GM19463 (cell line): Measurements from ENCODE around the gene HS2ST1.

Experiments used
- ATAC-seq: cut with Tn5 transposase; IDR thresholded peaks from one replicate; pipeline ENCODE4 v1.9.1; 2021; ENCODE audit warnings: mild to moderate bottlenecking, moderate library complexity; ENCODE audit not compliant: unreplicated experiment

Gene HS2ST1

DNA sequence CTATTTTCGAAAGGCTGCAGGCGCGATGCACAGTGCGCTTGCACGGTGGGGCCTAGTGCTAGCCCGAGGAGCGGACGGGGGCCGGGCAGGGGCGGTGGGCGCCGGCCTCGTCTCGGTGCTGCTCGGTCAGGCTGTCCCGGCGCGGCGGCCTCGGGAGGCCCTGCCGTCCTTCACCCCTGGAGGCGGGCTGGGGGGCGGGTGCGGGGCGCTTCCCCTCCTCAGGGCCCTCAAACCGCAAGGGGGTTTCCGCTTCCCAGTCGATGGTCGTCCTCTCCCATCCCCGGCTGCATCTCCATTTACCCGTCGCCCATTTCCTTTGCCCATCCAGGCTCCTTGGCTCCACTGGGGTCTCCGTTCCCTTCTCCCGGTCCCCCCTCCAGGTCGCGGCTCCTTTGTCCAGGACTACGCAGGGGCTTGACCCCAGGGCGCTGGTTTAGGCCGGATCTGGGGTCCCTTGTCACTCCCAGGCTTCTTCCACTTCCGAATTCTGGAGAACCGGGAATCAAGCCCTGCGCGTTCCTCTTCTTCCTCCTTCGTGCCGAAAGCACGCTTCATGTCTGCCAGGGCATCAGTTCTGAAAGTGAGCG lies 217.9 kb downstream of the HS2ST1 start:
- peak; percentile 18 for ATAC-seq

DNA sequence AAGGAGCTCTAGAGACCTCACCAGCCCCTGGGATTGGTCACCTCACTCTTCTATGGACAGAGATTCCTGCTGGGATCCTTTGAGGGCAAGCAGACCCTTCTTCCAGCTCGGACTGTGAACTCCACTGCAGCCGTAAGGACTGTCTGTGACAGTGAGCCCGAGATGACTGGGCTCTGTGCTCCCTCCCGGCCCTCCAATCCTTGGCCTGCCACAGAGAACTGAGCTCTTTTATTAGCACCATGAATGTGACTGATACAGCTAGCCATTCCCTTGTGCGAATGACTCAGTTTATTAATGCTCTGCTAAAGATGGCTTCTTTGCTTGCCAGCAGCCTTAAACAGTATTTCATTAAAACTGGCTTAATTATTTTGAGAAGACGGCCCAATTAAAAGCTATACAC lies 219.6 kb downstream of the HS2ST1 start:
- ATAC-seq = no peak

DNA sequence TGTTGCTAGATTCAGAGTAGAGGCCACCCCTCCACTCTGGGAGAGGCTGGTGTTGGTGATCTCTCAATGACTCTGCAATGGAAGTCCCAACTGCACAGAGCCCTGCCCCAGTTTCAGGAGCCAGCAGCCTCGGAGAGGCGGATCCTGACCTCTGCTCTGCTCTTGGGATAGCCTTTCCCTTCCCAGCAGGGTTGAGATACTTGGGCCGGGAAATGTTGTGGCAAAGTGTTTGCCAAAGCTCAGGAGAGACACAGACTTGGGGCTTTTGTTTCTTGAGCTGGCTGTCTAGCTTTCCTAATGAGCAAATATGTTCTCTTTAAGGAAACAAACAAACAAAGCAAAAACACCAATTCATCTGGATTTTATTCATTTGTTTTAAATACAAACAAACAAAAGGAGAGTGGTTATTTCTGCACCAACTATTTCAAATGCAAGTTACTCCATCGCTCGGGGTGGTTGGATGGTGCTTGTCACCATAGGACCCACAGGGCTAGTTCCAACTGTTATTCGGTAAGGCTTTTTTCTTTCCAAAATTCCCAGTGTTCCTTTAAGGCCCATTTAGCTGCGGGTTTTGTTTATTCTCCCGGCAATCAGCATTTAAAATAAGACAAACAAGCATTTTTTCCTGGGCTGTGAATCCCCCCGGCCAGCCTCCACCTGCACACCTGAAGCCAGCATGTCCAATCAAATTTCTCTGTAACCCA lies 220.3 kb downstream of the HS2ST1 start:
- ATAC-seq = no peak

DNA sequence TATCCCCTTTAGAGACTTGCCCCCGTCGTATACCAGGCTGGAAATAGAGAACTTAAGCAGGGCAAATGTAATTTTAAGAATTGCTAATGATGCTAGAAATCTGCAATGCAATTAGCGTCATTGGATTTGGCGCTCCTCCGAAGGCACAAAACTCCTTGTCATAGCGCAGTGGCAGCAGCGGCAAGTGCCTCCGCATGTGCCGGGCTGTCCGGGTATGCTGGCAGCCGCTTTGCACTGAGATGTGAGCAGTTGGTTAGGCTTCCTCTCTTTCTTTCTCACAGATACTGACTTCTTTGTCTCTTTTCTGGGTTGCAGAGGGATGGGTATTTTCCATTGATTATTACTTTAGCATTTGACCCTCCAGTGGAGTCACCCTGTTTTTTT lies 220.9 kb downstream of the HS2ST1 start:
- ATAC-seq = no peak

- no peak for ATAC-seq
Measured at GRCh38 chr1:87136607-87137341, 222.3 kb downstream of the HS2ST1 start.

GRCh38 chr1:87137342-87137739 lies 222.9 kb downstream of the HS2ST1 start:
- ATAC-seq = no peak

DNA sequence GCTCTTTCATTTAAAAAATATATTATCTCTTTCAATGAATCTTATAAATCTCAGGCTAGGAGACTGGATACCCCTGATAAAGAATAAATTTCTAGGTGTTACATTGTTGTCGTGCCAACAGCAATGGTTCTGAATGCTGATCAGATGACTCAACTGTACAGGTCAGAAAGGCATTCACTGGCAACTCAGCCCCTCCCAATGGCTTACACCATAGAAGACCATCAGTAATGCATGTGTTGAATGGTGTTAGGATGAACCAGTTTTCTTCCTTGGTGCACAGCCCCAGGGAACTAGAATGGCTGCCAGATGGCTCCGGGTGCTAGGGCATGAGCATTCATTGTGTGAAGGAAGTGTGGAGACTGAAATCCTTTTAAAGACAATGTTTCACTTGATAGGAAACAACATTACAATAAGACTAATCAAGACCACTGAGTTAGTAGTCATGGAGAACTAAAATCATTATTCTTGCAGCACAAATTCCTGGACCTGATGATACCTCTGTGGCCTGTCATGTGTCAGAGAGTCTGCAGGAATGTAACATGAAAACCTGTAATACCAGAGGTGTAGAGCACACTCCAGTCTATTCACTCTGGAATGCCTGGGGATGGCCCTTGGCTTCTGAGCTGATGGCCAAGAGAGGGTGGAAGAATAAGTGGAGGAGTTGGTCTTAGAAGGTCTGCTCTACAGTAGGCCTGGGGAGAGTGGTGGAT lies 226.6 kb downstream of the HS2ST1 start:
- no peak for ATAC-seq

- no peak for ATAC-seq
Measured at GRCh38 chr1:87141556-87141955, 227.1 kb downstream of the HS2ST1 start.

DNA sequence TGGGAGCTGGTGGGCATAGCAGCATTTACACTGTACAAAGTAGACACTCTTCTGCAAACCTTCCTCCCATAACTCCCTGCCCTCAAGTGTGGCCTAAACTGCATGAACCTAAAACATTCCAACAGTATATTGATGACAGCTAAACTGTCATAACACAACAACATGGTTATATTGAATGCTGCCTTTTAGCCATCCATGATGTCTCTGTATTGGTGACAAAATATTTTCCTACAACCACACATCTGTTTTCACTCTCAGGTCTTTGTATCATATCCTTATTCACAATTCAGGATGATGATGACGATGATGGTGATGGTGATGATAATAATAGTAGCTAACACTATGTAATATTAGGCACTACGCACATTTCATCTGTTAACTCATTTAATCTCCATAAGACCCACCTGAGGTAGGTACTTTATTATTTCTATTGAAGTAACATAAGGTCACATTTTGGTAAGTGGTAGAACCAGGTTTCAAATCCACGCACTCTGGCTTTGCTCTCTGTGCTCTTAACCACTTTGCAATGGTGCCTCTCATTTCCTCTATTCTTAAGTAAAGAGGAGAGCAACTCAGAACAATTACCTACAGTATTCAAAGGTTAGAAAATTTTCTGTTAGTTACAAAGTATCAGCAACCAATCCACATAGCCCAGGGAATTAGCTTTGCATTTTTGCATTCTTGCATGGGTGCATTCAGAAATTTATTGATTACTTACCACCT lies 229.1 kb downstream of the HS2ST1 start:
- no peak for ATAC-seq

GRCh38 chr1:87144316-87144895 lies 230.0 kb downstream of the HS2ST1 start:
- no peak for ATAC-seq

GRCh38 chr1:87144981-87145380 lies 230.5 kb downstream of the HS2ST1 start:
- no peak for ATAC-seq

DNA sequence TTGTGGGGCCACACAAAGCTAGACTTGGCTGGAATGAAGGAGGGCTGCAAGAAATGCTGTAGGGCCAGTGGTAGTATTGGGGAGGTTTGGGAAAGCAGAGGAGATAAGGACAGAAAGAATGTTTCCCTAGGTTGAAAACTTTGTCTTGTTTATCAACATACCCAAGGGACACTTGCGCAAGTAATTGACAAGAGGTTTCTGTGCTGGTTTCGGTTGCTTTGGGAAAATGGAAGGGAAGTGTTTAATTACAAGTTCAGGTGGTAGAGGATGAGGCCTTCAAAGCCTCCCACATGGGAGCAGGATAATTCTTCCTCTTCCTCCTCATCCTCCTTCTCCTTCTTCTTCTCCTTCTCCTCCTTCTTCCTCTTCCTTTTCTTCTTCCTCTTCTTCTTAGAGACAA lies 232.1 kb downstream of the HS2ST1 start:
- no peak for ATAC-seq

DNA sequence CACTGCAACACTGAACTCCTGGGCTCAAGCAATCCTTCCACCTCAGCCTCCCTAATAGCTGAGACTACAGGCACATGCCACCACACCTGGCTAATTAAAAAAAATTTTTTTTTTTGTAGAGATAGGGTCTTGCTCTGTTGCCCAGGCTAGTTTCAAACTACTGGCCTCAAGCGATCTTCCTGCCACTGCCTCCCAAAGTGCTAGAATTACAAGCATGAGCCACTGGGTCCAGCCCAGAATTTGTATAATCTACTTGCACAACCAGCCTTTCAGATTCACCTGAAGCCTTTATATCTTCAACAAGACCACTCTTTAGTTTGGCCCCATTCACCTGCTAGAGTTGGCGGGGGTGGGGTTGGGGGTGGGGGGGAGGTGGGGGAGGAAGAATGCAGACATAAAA lies 232.6 kb downstream of the HS2ST1 start:
- no peak for ATAC-seq

- no peak for ATAC-seq
Measured at GRCh38 chr1:87147851-87148250, 233.4 kb downstream of the HS2ST1 start.

DNA sequence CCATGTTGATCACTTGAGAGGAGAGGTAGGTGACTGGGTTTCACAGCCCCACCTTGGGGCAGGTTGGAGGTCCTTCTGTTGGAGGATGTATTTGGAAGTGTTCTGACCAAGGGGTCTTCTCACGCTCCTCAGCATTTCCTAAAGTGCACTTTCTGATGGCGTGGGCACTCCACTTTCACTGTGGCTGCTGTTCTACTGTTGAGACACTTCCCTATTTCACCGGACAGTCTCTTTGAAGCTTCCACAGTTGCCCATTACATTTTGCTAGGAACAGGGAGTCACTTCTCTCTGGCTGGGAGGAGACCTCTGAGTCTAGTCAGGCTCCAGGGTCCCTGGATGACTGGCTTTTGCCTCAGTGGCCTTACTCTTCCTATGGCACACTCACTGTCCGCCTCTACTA lies 234.2 kb downstream of the HS2ST1 start:
- no peak for ATAC-seq

DNA sequence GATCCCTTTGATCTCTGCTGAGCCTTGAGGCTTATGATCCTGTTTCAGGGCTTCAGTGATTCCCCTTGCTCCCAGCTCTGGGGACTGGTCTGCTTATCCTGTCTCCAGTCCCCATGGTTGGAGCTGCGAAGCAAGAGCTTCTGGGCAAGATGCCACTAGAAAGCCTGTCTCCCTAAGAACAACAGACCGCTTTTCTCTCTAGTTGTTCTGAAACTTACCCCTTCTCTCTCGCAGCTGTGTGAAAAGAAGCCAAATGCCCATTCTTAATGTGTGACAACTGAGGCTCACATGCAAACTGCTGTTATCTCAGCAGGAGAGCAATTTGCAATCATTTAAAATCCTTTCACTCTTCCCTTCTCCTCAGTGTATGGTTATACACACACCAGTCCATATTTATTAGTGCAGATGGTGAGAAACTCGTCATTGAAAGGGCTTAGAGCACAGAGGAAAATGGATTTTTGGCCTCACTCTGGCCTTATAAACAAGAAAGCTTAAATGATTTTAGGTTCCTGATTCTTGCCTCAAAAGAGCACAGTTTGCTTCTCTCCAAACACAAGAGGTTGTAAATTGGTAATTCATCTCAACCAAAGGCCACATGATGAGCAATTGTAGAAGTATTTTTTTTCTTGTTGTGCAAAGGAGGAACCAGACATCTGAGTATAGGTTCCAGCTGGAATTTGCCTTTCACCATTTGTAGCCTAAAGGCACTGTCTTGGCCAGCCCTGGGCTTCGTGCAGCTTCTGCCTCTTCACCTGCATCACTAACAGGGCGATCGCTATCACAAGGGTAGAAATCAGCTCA lies 235.0 kb downstream of the HS2ST1 start:
- ATAC-seq = no peak

- ATAC-seq = no peak
Measured at GRCh38 chr1:87150143-87150542, 235.7 kb downstream of the HS2ST1 start.

DNA sequence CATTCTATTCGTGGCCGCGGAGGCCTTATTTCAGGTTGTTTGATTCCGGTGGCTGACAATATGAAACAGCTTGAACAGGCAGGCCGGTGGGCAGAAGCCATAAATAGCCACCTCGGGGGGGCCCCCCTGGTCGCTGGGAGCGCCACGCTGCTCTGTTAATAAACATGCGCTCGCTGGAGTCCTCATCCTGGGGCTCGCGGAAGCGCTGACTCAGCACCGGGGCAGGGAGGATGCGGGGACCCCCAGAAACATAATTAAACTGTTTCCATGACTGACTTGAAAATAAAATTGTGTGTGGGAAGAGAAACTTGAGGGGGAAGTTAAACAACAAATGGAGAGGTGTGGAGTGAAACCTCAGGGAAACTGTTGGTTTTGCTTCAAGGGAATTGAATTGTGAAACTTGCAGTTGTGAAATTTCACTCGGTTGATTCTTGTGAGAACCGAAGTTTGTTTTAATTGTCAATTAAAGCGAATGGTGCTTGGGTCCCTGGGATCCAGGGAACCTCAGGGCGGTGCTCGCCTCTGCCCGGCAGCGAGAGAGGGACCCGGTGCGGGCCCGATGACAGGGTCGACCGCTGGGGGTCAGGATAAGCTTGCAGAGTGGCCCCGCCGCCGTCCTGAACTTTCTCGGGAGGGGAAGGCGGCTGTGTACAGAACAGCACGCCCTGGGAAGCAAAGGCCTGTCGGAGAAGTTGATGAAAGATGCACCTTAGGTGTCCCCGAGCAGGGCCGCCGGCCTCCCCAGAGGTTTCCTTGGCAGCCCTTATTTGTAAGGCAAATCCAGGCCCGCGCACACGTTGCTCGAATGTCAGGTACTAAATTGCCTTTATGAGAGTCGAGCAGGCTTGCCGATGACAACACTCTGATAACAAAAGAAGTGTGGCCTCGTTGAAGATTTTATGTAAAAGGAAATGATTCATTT lies 237.3 kb downstream of the HS2ST1 start:
- ATAC-seq = peak; percentile 56

DNA sequence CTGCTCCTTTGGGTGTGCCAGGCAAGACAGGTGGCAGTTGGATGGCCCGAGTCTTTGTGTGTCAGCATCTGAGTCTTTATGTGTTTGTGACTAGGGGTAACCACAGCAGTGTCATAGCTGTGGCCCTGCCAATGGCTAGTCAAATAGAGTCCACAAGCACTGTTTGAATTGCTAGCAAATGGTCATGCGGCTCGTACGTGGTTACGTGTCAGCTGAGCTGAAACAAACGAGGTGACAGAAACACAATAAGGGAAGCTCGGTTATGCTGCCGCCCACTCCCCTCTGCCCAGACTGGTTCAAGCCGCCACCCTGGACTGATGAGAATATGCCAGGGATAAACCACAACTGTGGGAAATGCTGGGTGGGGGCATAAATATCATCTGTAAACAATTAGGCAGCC lies 239.9 kb downstream of the HS2ST1 start:
- no peak for ATAC-seq
